HL-60/S4 treated with phorbol 12-myristate 13-acetate at 8.2 ng/mL for 4 days and 3 days (cell line): ENCODE measurements around the gene TXLNG.
"Not testable (repeated sequence)": the region's sequence is repeated elsewhere in the genome, so short reads cannot be mapped to it uniquely, and the experiment has no call there.

Experiments
- in situ Hi-C: fragments of 300-500 bp; cut with MboI; formaldehyde crosslinking; loops from 2 replicates; pipeline ENCODE4 v1.15.0; 2022; ENCODE audit warnings: low sequenced_read_pairs

TXLNG gene

DNA sequence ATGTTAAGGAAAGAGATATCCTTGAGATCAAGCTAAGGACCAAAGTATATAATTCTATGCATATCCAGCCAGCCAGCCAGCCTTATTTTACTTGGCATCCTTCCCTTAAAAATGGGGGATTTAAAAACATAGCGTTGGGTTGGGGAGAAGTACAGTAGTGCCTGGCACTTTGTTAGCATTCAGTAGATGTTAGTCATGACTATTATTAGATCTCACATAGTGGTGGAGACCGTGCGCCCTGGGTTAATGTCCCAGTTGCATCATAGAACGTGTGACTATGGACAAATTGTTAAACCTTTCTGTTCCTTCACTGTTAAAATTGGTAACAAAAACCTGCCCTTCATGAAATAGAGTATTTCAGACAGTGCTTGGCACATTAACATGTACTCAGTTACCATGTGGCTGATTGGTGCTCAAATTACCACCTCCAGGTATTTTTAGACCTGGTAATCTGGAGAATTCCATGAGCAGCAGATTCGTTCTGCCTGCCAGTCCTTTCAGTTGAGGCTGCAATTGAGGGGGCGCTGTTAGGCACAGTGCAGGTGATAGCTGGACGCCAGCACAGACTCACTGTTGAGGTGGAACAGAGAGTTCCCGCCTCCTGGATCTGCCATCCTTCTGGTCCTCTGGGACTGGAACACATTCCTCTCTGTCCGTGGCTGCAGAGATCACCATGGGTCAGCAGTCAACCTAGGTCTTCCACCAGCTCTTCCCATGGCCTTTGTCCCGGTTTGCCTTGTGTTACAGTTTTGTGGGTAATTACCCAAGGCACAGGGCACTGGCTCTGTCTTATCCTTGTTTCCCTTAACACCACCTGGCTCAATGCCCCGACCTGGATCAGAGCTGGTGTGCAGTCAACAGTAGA, 52.2 kb downstream of the TXLNG start:
- in situ Hi-C loops: no loop called here

DNA sequence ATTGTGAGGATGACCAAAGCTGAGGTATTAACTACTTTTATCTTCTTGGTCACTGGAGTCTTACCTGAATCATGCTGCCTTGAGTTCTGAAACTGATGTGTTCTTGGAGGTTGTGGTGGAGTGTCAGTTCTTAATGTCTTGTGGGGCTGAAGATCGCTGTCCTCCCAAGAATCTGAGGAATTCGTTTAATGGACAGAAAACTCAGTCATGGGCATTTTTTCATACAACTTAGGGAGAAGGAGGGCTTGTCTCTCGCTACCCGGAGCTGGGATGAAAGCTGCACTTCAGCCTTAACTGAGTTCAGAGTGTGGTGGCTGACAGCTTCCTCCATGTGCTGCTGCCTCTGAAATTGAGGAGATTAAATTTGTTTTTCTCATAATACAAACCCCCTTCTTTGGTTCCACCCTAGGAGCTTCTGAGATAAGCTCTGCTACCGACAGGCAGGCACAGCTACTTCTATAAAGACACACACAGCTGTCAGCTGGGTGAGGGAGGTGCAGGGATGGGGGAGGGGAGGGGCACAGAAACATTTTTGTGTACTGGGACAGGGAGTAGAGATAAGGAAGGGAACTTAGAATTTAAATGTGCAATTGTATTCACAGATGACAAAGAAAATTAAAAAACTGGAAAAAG, 53.1 kb downstream of the TXLNG start:
- in situ Hi-C loops: no loop called here

DNA sequence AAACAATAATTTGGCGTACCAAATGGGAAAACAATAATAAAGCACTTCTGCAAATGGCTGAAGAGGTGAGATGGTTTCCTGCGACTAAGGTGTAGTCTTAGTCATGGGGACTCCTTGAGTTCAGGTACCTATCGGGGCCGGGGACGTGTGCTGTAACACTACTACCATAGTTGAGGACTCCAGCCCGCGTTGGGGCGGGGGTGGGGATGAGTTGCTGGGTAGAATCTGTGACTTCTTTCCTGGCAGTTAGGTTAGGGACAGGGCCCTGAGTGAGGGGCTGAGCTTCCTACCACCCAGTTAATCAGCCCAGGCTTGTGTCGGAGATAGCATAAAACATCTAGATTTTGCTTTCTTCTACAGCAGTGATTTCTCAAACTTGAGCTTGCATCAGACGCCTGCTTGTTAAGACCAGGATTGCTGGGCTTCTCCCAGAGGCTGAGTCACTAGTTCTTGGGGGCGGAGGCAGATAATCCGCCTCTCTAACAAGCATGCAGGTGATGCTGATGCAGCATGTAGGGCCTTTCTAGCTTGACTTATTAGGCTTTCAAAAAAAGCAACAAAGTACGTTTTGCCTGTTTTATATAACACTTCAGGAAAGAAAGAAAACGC, 53.7 kb downstream of the TXLNG start:
- in situ Hi-C loops: no loop called here

DNA sequence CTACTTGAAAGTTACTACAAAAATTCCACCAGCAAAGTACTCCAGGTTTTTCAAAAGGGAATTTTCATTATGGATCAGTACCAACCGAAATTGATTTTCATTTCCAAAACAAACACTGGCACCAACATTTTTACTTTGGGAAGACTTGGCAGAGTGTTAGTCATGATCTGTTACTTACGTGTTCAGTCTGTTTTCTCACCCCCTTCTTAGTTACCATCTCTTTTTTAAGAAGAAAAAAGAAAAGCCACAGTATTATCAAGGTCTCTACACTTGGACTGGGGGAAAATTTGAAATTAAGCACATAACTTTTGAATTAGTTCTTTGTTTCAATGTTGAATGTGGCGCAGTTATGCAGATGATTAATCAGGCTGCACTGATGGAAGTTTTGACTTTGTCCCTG, 56.4 kb downstream of the TXLNG start:
- in situ Hi-C loops: no loop called here

DNA sequence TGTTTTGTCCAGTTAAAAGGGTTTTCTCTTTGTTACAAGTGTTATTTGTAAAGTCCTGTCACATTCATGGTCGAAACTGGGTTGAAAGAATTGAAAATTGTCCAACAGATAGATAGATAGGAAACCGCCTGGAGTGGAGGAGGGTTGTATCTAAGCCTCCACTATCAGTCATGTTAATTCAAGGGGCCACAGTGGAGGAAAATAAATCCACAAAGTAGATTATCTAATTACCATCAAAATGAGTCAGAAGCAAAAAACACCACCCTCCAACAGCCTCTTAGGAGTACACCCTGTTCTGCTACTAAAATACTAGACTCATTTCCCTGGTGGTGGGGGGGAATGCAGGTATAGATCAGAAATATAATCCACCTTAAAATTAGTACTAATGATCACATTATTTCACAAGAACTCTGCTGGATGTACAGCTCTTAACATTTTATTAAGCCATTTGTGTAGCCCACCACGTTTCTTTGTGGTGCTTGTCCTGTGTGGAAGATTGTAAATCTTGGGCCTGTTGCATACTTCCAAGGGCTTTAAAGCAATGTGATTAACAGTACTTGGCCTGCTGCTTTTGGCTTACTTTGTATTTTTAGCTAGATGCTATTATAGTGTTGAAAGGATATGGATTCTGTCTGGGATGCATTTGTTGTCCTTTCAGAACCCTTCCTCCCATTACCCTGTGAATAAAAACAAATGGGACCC, 57.1 kb downstream of the TXLNG start:
- in situ Hi-C loops: no loop called here

DNA sequence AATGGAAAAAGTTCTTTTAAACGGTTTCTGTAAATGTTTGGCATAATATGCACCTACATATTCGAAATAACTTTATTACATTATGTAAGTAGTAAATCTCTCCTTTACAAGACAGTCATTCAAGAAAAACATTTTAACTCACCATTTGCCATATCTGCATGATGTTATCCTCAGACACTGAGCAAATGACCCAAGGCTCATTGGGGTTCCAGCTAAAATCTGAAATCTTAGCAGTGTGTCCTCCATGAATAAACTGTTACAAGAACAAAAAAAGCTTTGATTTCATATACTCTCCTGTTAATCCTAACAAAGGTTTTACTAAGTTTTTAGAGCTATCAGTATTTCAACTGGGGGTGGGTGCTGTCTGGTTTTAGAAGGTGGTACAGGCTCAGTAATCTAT, 59.4 kb downstream of the TXLNG start:
- in situ Hi-C loops: no loop called here

DNA sequence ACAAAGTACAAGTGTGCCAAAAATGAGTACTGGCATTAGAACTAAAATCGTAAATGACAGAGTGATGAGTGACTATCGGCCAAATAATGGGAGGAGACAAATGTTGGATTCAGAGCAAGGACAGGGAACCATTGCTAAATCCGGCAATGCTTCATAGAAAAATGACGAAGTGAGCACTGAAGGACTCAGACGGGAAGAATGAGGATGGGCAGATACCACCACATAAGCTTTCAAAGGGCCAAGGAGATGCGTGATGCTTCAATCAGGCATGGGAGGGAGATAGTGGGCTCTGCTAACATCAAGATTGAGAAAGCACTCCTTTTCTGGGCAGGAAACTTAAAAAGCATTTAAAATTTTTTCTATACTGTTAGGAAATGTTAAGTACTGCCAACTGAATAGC, 62.3 kb downstream of the TXLNG start:
- in situ Hi-C loops: no loop called here

DNA sequence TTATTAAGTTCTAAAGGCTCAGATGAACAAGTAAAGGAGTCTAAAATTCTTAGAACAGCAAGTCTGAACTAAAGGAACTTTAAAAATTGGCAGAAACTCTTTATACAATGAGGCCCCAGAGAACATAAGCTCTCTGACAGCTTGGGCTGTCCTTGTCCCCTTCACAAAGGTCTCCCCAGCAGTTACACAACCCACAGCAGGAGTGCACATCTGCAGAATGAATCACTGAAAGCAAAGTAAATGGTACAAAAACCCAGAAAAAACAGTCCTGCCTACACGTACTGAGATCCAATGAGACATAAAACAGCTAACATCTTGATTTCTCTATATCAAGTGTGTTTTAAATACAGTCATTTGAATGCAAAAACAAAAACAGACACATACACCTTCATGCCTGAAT, 65.2 kb downstream of the TXLNG start:
- in situ Hi-C loops: no loop called here

DNA sequence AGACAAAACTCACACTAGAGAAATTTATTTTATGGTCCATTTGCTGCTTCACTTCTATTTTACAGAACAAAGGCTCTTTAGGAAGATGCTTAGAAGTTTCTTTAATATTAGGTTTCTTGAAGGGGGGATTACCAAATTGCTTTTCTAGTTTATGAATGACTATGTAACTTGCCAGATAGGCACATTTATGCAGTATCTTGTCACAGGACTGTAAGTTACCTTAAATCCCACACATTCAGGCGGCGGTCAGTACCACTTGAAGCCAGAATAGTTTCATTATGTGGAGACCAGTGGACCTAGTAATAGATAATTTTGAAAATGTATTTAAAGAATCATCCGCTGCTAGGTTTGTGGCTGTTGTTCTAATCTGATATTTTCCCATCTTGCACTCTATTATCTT, 65.6 kb downstream of the TXLNG start:
- in situ Hi-C loops: no loop called here

DNA sequence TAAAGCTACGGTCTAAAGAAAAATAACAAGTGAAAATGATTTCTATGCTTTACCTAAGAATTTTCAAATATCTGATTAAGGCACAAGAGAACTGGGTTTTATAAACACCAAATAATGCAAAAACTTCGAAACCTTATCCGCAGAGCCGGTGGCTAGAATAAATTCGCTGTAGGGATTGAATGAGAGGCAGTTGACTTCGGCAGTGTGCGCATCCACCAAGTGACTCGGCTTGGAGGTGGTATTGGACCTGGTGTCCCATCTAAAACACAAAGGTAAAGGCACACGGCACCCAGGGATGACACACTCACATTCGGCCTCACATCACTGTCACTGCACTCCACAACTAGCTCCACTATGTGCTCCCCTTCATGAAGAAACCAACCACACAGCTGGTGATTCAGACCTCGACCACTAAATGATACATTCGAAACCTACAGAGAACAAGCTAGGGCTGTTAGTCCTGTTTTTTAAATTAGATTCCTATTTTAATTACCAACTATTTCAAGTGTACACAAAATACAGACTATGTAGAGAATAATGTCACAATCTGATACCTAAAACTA, 66.4 kb downstream of the TXLNG start:
- in situ Hi-C loops: no loop called here

DNA sequence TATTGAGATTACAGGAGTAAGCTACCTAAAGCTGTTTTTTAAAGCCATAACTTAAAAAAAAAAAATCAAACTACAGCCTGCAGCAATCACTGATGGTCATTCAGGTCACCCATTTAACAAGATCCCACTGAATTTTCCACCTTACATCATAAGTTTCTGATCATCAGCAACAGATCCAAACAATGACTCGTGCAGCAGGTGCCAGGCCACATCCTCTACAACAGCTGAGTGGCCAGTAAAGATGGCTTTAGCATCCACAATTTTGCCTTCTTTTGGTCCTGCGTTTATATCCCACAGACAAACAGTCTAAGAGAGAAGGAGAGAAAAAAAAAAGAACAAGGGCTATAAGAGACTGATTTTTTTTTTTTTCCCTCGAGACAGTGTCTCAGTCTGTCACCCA, 67.3 kb downstream of the TXLNG start:
- in situ Hi-C loops: no loop called here

DNA sequence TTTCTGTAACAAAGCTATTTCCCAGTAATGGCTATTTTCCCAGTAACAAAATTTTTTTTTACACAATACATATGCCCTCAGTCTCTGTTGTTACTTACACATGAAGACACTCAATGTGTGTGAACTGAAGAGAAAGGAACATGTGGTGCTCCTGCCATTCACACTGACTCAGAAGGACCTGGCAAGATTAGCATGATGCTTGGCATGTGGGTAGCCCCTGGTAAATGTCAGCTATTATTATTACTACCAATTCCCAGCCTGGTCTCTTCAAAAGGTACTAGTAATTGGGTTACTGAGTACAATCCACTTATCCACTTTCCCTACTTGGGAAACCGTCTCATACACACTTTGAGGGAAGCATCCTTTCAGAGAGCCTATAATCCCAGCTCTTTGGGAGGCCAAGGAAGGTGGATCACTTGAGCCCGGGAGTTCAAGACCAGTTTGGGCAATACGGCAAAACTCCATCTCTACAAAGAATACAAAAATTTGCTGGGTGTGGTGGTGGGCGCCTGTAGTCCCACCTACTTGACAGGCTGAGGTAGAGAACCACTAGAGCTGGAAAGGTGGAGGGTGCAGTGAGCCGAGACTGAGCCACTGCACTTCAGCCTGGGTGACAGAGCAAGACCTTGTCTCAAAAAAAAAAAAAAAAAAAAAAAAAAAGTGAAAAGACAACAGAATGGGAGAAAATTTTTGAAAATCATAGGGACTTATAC, 69.3 kb downstream of the TXLNG start:
- in situ Hi-C loops: no loop called here

DNA sequence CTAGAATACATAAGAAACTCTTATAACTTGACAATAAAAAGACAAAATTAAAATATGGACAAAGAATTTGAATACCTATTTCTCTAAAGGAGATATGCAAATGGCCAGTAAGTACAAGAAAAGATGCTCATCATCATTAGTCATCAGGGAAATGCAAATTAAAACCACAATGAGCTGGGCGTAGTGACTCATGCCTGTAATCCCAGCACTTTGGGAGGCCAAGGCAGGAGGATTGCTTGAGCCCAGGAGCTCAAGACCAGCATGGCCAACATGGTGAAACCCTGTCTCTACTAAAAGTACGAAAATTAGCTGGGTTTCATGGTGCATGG, 69.8 kb downstream of the TXLNG start:
- in situ Hi-C loops: not testable (repeated sequence)

DNA sequence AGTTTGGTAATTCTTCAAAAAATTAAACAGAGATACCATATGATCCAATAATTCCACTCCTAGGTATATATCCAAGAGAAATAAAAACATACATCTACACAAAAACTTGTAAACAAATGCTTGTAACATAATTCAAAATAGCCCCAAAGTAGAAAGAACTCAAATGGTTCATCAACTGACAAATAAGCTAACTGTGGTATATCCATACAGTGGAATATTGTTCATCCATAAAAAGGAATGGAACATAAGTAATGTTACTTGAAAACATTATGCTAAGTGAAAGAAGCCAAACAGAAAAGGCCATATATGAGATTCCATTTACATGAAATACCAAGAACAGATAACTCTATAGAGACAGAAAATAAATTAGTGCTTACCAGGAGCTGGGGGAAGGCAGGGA, 70.5 kb downstream of the TXLNG start:
- in situ Hi-C loops: no loop called here

DNA sequence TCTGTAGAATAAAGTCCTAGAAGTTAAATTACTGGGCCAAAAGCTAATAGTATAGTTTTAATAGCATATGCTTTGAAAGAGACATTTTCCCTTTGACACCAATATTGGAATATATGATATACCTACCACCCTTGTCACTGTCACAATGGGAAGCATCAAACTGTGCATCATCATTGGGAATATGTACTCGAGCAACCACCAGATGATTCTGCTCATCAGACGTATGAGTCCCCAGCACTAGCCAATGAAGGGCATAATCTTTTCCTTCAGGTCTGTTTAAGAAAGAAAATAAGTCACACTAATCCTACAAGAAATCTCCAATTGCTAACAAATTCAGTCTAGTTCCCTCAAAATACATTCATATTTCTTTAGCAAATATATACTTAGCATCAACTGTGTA, 76.6 kb downstream of the TXLNG start:
- in situ Hi-C loops: no loop called here

DNA sequence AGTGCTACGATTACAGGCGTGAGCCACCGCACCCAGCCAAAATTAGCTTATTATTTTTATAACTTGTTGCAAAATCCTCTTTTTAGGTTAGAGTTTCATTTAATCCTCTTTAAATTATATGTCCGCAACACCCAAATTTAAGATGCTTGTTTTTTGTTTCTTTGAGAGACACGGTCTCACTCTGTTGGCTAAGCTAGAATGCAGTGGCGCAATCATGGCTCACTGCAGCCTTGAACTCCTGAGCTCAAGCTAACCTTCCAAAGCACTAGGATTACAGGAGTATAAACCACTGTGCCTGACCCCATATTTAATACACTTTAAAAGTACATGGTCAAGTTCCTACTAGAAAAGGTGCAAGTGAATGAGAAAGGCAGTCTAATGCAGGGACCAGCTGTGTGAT, 81.7 kb downstream of the TXLNG start:
- in situ Hi-C loops: no loop called here

DNA sequence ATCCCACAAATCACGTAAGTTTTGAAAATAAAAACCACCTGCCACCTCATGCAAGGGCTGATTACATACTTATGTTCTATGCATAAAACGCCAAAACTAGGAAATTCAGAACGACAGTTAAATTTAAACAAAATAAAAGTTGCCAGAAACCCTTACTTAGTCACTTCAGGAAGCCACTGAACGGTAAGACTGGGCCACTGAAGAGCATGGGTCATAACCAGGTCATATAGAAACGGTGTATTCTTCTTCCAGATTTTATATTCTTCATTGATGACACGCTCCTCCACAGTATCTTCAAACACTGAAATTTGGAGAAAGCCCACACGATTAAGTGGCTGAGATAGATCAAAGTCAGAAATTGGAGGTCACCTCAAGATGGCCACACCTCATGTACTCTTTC, 82.7 kb downstream of the TXLNG start:
- in situ Hi-C loops: no loop called here

DNA sequence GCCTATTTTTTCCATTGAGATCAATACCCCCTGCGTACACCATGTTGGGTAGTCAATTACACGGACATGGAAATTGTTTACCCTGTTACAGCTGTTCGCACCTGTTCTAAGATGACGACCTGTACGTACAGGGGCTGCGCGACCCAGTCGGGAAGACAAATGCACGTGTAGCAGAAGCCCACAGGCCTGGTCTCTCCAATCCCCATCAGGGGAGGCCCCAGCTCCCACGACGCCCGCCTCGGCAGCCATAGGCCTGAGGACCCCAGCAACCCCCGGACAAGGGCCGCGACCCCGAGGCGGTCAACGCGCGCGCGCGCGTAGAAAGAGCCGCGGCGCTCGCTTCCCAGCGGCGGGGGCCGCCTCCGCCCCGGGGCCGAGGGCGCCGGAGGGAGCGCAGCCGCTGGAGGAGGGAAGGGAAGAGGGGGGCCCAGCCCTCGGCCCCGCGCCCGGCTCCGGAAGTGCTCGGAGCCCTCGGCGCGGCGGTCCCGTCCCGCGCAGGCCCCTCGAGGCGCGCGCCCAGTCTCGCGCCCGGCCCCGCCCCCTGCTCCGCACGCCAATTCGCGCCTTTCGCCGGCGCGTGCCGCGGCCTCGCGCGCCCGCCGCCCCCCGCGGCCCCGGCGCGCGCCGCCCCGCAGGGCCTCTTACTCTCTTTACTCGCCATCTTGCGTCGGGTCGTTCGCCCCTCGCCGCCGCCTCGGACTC, 83.3 kb downstream of the TXLNG start:
- in situ Hi-C loops: no loop called here

DNA sequence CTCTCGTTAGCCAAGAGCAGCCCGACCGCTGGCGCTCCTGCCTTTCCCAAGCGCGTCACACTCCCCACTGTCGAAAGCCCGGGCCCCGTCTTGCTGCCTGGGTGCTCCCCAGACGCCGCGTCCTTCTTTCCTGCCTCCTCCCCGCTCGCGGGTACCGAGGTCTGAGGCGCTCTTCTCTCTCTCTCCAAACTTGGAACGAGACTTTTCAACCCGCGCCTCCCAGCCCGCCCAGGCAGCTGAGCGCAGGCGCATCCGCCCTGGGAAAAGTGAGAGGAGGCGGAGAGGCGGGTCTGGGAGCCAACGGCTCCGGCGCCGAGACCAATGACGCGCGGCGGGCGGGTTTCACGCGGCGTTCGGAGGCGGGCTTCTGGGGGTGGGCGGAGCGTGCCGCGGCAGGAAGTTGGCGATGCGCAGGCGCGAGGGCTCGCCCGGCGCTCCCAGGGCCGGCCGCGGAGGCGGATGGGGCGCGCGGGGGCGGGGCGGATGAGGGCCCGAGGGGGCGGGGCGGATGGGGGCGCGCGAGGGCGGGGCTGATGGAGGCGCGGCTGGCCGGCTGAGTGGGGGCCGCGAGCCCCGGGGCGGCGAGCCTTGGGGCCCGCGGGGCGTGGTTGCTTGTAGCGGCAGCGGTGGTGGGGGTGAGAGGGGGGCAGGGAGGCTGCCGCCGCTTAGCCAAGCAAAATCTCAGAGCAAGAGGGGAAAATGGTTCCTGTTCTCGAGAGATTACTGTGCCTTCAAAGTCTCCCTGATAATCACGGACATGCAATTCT, 84.0 kb downstream of the TXLNG start, which contains the start of gene RBBP7:
RBBP7 (minus strand) TSS at position 268 of the 767 bp plus-strand sequence. CDS start 309 bp downstream, outside the sequence.
- in situ Hi-C loops: no loop called here
